Measurements from ENCODE around the gene GALNT2.

Gene GALNT2

DNA sequence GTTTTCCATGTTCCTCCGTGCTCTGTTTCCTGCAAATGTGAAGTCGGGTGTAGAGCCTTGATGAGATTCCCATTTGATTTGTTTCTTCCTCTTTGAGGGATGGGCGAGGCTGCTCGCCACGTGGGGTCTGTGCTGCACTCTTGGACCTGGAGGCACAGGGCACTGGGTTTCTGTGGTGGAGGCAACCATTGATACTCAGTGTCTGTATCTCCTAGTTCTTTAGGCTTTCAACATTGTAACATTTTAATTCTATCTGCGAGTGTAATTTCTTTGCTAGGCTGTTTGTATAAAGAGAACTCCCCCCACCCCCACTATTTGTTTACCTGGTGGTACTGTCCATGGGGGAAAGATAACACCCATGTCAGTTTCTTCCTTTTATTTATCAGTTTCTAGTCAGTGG, 52.3 kb downstream of the GALNT2 start:
- Histone ChIP-seq H3K9ac (ENCODE audit: insufficient read length) (no peak overlapping the region), H3K4me3 (no peak overlapping the region), H3K9me3 (ENCODE audit: low read depth, low read length) (no peaks in the 10 kb centered on the region), H3K36me3 (ENCODE audit: insufficient read depth, low read length) (no peaks in the 10 kb centered on the region), H3K27ac (no peak overlapping the region)
- no peak for DNase-seq (ENCODE audit: low read depth, low spot score)
- TF ChIP-seq EZH2 (IDR thresholded peaks at IDR 0.05), result no peak
- no peak for TF ChIP-seq POLR2AphosphoS5 (IDR thresholded peaks at IDR 0.05; ENCODE audit: borderline replicate concordance, low read depth, low read length)
- TF ChIP-seq FOXP2 (optimal IDR thresholded peaks at IDR 0.05; ENCODE audit: control extremely low read depth, extremely low read length, insufficient read depth), result no peak

DNA sequence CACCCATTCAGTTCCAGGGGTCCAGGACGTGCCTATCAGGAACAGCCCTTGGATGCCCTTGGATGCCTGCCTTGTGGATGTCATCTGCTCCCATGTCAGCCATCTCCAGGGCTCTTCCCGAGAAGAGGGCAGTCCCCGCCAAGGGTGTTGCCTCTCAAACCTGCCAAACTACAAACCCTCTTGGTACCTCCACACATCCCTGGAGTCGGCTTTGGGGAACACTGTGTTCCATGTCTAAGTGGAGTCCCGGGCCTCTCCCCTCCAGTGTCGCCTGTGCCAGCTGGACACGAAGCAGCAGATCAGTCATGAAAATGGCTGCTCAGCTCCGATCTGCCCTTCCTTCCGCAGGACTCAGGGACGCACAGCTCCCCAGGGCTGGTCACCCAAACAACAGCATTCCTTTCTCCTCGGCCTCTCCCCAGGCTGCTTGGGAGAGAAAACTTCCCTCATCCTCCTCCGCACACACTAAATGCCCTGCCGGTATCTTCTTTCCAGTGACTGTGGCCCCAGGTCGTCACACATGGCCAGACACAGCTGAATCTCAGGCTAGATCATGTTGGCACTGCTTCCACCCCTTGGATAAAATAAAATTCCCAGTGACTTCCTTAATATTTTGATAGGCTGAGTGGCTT, 53.4 kb downstream of the GALNT2 start:
- DNase-seq (ENCODE audit: low read depth, low spot score), result no peak
- Histone ChIP-seq H3K27ac (no peak overlapping the region), H3K4me3 (no peak overlapping the region), H3K9me3 (ENCODE audit: low read depth, low read length) (no peaks in the 10 kb centered on the region), H3K9ac (ENCODE audit: insufficient read length) (no peak overlapping the region), H3K36me3 (ENCODE audit: insufficient read depth, low read length) (no peaks in the 10 kb centered on the region)
- TF ChIP-seq POLR2AphosphoS5 (IDR thresholded peaks at IDR 0.05; ENCODE audit: borderline replicate concordance, low read depth, low read length) (no peak), FOXP2 (optimal IDR thresholded peaks at IDR 0.05; ENCODE audit: control extremely low read depth, extremely low read length, insufficient read depth) (no peak), EZH2 (IDR thresholded peaks at IDR 0.05) (no peak)

DNA sequence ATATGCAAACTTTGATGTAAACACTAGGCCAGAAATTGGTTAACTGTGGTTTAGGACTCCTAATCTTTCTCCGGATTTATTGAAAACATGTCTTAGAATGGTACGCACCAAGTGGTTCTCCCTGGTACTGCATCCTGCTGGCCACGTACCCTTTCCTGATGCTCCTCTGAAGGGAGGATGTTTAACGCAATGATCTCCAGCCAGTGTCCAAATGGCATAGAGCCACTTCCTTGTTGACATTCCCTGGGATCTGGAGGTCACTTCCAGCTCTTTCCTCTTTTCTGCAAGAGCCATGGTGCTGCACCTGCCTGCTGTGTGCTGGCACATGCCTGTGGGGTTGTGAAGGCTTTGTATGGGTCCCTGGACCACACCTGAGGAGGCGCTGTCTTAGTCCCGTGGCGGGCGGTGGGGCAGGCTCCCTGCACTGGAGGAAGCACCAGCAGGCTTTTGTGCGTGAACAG, 53.9 kb downstream of the GALNT2 start:
- Histone ChIP-seq H3K27ac (no peak overlapping the region), H3K9me3 (ENCODE audit: low read depth, low read length) (no peaks in the 10 kb centered on the region), H3K9ac (ENCODE audit: insufficient read length) (no peak overlapping the region), H3K4me3 (no peak overlapping the region), H3K36me3 (ENCODE audit: insufficient read depth, low read length) (no peaks in the 10 kb centered on the region)
- no peak for DNase-seq (ENCODE audit: low read depth, low spot score)
- TF ChIP-seq FOXP2 (optimal IDR thresholded peaks at IDR 0.05; ENCODE audit: control extremely low read depth, extremely low read length, insufficient read depth), result no peak
- no peak for TF ChIP-seq EZH2 (IDR thresholded peaks at IDR 0.05)
- TF ChIP-seq POLR2AphosphoS5 (IDR thresholded peaks at IDR 0.05; ENCODE audit: borderline replicate concordance, low read depth, low read length), result no peak

DNA sequence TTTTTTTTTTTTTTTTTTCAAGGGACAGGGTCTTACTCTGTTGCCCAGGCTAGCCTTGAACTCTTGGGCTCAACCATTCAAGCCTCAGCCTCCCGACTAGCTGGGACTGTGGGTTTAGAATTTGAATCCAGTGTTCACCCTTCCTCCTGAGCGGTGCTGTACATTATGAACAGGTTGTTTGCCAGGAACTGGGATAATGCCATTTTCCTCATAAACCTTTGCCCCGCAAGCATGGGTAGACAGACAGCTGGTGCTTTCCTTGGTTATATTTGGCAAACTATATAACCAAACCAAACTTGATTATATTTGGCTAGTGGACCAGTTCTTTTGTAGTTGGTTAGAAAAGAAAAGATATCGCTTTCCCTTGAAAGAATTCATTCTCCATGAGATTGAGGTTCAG, 54.9 kb downstream of the GALNT2 start:
- no peak overlapping the region for H3K4me3 ChIP-seq
- DNase-seq (ENCODE audit: low read depth, low spot score), result no peak
- H3K9ac ChIP-seq (ENCODE audit: insufficient read length), result peak overlapping the region; percentile 23
- TF ChIP-seq FOXP2 (optimal IDR thresholded peaks at IDR 0.05; ENCODE audit: control extremely low read depth, extremely low read length, insufficient read depth), result no peak
- no peak for TF ChIP-seq EZH2 (IDR thresholded peaks at IDR 0.05)
- no peak for TF ChIP-seq POLR2AphosphoS5 (IDR thresholded peaks at IDR 0.05; ENCODE audit: borderline replicate concordance, low read depth, low read length)
- H3K36me3 ChIP-seq (ENCODE audit: insufficient read depth, low read length), result no peaks in the 10 kb centered on the region
- H3K27ac ChIP-seq, result no peak overlapping the region
- H3K9me3 ChIP-seq (ENCODE audit: low read depth, low read length), result no peaks in the 10 kb centered on the region

DNA sequence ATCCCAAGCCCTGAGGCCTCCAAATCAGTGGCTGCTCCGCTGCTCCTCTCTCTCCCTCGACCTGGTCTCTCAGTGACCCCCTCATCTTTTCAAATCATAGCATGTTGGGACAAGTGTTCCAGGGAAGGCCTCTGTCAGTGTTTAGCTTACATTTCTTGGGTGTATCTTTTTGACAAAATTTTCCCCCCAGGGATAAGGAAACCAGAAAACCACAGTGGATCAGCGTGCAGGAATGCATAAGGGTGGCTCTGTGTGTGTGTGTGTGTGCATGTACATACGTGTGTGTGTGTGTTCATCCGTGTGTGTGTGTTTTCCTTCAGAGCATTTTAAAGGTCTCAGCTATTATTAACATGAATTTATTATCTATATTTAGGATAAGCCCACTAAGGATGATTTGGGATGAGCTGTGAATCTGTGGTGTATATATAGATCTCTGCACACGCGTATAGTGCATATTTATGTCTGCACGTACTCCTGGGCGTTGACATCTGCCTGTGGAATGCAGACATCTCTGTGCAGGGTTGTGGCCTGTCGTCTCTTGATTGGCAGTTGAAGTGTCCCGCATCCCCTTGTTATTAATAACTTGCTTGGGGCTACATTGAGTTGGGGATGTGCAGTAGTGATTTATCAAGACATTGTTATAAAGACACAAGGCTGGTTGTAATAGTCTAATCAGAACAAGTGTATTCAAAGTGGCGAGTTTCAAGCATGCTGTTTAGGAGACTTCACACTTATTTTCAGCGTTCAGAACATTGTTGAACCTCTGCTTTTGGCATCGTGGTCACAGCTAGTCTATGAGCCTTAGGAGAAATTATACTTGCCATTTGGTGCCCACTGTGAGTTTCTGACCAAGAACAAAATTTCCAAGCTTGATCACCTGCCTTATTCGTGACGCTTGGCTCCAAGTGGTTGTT, 55.6 kb downstream of the GALNT2 start:
- Histone ChIP-seq H3K9ac (ENCODE audit: insufficient read length) (peak overlapping the region; percentile 23), H3K27ac (no peak overlapping the region)
- no peak for TF ChIP-seq EZH2 (IDR thresholded peaks at IDR 0.05)
- no peak for TF ChIP-seq FOXP2 (optimal IDR thresholded peaks at IDR 0.05; ENCODE audit: control extremely low read depth, extremely low read length, insufficient read depth)
- TF ChIP-seq POLR2AphosphoS5 (IDR thresholded peaks at IDR 0.05; ENCODE audit: borderline replicate concordance, low read depth, low read length), result no peak

DNA sequence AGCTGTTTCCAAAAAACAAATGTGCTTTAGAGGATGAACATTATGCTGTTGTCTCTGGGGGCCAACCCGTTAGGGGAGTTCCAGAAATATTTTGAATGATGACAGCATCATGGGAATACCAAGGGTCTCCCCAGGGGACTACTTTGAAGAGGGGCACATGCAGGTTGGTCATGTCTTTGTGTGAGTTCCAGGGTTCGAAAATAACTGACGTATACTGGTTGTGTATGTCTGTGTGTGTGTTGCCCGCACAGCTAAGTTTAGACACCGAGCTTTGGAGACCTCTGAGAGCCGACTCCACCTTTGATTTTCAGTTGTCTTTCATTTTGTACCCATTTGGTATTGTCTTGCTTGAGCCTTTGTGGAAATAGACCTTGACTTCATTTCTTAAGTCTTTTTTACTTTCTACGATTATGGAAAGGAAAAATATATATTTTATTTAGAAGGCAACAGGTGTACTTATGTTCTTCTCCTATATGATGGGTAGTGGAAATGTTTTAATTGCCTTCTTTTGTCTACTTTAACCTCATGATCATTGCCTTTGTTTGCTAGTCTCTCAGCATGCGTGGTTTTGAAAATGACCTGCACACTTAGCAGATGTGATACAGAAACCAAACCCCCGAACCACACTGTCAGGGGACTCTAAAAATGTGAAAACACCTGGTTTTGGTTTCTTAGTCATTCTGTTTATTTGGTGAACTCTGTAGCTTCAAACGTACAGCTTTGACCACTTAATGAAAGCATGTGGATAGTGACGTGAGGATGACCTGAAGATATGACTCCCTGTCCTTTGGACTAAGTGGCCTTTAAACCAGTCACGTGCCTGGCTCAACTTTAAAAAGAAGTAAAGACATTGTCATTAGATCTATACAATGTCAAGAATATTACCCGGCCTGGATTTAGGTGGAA, 56.5 kb downstream of the GALNT2 start:
- no peak for DNase-seq (ENCODE audit: low read depth, low spot score)
- H3K4me3 ChIP-seq, result no peak overlapping the region
- no peaks in the 10 kb centered on the region for H3K9me3 ChIP-seq (ENCODE audit: low read depth, low read length)
- H3K27ac ChIP-seq, result no peak overlapping the region
- H3K36me3 ChIP-seq (ENCODE audit: insufficient read depth, low read length), result no peaks in the 10 kb centered on the region
- no peak overlapping the region for H3K9ac ChIP-seq (ENCODE audit: insufficient read length)
- TF ChIP-seq POLR2AphosphoS5 (IDR thresholded peaks at IDR 0.05; ENCODE audit: borderline replicate concordance, low read depth, low read length), result no peak
- no peak for TF ChIP-seq EZH2 (IDR thresholded peaks at IDR 0.05)
- no peak for TF ChIP-seq FOXP2 (optimal IDR thresholded peaks at IDR 0.05; ENCODE audit: control extremely low read depth, extremely low read length, insufficient read depth)

More for the DNA sequence above, 55.6 kb downstream of the GALNT2 start:
- H3K9me3 ChIP-seq (ENCODE audit: low read depth, low read length), result no peaks in the 10 kb centered on the region
- DNase-seq (ENCODE audit: low read depth, low spot score), result no peak
- no peak overlapping the region for H3K4me3 ChIP-seq
- no peaks in the 10 kb centered on the region for H3K36me3 ChIP-seq (ENCODE audit: insufficient read depth, low read length)

DNA sequence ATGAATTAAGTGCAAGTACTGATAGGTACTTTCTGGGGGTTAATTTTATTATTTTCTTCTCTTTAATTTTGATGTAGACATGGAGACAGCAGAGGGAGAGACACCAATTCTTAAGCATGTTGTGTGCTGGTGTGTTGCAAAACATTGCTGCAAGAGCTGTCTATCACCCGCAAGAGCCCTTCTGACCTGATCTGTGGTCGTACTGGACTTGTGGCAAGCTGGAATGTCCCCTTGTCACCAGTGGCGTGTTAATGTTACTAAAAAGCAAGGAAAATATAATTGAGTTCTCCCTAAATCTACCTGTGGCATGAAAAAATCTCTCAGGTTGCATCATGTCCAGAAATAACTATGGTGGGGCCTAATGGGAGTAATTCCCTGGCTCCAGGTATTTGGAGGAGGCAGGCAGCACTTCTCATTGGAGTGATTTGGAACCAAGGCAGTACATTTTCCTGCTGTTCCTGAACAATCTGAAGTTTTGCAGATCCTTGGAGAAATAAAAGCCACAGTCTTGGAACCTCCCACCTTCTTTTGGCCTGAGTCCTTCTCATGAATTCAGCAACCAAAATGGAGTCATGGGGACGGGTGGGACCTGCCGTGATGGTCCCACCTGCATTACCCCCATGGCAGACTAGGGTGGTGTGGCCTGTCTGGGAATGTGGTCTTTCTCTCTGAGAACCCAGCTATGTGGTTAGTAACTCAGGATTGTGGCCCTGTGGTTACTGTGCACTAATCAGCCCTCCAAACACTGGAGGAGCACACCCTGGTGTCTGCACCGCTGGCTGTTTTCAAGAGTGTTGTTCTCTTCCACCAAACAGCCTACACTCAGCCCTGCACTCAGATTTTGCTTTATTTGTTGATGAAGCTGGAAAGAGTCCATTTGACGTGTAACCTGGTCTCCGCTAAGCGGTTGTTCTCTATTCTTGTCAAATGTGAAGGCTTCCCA, 57.4 kb downstream of the GALNT2 start:
- no peaks in the 10 kb centered on the region for H3K9me3 ChIP-seq (ENCODE audit: low read depth, low read length)
- no peaks in the 10 kb centered on the region for H3K36me3 ChIP-seq (ENCODE audit: insufficient read depth, low read length)
- no peak overlapping the region for H3K27ac ChIP-seq
- no peak overlapping the region for H3K4me3 ChIP-seq
- TF ChIP-seq EZH2 (IDR thresholded peaks at IDR 0.05) (no peak), FOXP2 (optimal IDR thresholded peaks at IDR 0.05; ENCODE audit: control extremely low read depth, extremely low read length, insufficient read depth) (no peak), POLR2AphosphoS5 (IDR thresholded peaks at IDR 0.05; ENCODE audit: borderline replicate concordance, low read depth, low read length) (no peak)
- H3K9ac ChIP-seq (ENCODE audit: insufficient read length), result no peak overlapping the region
- DNase-seq (ENCODE audit: low read depth, low spot score), result no peak
